HG03342 (cell line): ENCODE results near the gene MFSD11.
"Not testable (repeated sequence)": the region's sequence is repeated elsewhere in the genome, so short reads cannot be mapped to it uniquely, and the experiment has no call there.

Experiments
- ATAC-seq: cut with Tn5 transposase; IDR thresholded peaks from one replicate; pipeline ENCODE4 v1.9.1; 2021; ENCODE audit warnings: mild to moderate bottlenecking, moderate library complexity; ENCODE audit not compliant: unreplicated experiment

Gene MFSD11

DNA sequence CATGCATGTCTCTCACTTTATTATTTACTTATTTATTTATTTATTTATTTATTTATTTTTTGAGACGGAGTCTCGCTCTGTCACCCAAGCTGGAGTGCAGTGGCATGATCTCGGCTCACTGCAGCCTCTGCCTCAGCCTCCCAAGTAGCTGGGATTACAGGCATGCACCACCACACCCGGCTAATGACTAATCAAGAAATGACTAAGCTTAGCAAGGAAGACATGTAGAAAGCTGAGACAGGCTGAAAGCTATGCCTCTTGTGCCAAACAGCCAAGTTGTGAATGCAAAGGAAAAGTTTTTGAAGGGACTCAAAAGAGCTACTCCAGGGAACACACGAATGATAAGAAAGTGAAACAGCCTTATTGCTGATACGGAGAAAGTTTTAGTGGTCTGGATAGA lies 7.9 kb downstream of the MFSD11 start:
- ATAC-seq: not testable (repeated sequence)

DNA sequence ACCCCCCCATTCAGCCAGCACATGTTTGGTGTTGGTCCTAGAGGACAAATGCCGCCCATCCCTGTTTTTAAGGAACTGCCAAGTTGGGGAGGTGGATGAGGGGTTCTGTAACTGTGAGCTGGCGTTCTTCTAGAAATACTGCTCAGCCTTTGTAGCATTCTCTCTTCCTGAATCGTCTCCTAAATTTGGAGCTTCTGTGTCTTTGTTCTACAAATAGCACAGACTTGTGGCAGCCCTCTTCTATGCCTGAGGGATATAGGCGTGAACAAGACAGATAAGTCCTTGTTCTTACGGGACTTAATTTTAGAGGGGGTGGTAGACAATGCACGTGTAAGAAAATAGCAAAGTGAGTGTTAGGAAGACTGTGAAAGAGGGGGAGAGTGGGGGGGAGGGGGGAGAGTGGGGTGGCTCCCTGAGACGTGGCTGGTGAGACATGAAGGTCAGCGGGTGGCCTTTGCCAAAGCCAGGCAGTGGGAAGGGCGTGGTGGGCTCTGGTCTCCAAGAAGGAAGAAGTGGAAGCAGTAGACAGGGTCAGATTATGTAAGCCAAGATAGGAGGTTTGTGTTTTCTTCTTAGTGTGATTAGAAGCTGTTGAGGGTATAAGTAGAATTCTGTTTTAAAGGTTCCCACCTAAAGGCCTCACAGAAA lies 9.9 kb downstream of the MFSD11 start:
- no peak for ATAC-seq

DNA sequence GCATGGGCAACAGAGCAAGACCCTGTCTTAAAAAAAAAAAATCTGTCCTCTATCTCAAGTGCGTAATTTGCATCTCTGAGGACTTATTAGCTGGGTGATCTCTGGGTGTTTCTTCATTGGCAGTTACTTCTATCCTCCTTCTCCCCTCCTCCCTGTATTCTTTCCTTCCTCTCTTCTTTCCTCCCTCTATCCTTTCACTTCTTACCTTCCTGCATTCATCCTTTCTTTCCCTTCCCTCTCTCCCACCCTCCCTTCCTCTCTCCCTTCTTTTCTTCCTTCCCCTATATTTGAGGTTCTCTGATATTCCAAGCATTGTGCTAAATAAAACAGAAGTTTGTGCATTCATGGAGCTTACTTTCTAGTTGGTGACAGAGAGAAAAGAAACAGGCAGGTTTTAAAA lies 10.7 kb downstream of the MFSD11 start:
- ATAC-seq: no peak

DNA sequence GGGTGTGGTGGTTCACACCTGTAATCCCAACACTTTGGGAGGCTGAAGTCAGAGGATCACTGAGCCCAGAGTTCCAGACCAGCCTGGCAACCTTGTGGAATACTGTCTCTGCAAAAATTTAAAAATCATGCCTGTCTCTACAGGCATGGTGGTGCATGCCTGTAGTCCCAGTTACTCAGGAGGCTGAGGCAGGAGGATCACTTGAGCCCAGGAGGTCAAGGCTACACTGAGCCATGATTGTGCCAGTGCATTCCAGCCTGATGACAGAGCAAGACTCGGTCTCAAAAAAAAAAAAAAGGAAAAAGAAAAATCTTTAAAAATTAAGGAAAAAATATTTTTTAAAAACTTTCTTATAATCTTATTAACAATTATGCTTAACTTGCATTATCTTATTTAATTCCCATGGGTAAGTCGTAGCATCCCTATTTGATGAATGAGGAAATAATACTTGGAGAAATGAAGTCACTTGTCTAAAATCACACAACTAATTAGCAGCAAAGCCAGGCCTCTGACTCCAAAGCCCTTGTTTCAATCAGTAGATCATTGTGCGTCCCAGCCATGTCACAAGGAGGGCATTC lies 13.6 kb downstream of the MFSD11 start:
- ATAC-seq: no peak

DNA sequence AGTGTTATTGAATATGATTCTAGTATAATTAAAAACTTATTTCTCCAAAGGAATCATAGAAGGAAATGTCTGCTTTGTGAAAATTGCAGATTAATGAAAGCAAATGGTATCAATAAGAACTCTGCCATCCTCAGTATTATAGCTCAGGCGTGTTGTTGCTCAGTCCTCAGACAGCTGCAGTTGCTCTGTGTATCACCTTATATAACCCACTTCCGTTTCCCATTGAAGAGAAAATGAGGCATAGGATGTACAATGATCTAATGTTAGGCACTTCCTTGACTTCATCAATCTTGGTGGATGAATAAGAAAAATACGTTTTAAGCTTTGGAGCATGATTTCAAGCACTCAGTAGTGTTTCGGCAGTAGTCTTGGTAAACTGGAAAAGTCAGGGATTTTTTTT lies 14.1 kb downstream of the MFSD11 start:
- no peak for ATAC-seq

DNA sequence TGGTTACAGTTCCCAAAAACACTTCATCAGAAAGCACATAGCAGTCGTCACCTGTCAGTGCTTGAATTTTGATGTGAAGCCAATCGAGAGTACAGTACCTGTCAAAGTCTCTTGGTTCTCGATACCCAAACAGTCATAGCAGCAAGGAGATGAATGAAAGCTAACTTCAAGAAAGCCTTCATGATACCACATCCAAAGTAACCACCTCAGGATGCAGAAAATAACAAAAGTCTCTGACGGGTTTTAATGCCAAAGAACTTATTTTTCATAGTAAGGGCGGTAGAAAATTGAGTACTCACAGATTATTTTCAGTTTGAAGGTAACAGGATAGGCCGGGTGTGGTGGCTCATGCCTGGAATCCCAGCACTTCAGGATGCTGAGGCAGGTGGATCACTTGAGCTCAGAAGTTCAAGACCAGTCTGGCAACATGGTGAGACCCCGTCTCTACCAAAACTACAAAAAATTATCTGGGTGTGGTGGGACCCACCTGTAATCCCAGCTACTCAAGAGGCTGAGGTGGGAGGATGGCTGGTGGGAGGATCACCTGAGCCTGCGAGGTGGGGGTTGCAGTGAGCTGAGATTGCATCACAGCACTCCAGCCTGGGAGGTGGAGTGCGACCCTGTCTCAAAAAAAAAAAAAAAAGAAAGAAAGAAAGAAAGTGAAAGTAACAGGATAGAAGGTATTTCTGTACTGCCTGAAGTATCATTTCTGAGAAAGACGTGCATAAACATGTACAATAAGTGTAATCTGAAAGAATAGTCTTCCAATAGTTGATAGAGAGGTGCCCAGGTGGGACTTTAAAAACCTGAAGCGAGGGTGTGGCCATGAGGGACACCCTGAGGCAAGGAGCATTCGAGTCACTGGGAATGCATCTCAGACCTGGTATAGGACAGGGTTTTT lies 15.4 kb downstream of the MFSD11 start:
- ATAC-seq: no peak

DNA sequence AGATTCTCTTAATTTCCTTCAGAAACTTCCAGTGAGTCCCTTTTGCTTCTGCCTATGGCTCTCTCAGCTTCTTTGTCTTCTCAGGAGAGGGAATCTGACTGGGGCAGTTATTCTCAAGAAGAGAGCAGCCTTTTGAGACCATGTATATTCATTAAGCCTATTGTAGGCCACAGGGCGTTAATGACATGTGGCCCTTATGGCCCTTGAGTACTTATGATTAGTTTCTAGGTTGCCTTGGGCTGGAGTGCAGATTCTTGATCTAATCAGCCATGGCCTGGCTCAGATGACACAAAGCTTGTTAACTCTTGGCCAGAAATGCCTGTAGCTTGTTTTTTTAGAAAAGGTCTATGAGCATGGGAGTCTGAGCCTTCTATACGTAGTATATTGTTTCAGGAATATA lies 17.4 kb downstream of the MFSD11 start:
- no peak for ATAC-seq

DNA sequence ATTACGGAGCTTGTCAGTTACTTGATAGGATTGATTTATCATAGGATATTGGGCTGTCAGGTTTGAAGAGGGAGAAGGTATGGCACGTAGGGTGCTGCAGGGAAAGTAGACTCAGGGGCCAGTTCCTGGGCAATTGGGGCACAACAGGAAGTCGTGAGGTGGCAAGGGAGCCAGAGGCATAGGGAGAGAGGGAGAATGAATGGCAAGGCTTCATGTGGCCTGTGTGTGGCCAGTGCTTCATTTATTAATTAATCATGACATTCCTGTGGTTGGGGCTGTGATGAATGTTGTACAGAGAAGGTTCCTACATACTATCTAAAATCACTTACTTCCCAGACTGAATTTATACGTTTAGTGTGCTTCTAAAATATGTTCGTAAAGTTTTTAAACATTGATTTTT lies 19.3 kb downstream of the MFSD11 start:
- ATAC-seq: no peak

DNA sequence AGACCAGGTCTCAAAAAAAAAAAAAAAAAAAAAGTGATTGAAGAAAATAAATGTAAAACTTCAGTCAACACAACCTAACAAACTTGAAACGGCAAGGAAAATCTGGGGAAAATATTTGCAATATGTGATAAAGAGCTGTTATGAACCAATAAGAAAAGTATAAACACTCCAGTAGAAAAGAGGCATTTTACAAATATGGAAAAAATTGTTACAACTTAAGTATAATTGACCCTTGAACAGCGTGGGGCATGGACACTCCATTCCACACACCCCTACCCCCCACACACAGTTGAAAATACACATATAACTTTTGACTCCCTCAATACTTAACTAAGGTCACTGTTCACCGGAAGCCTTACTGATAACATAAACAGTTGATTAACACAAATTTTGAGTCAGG lies 20.7 kb downstream of the MFSD11 start:
- ATAC-seq: no peak

DNA sequence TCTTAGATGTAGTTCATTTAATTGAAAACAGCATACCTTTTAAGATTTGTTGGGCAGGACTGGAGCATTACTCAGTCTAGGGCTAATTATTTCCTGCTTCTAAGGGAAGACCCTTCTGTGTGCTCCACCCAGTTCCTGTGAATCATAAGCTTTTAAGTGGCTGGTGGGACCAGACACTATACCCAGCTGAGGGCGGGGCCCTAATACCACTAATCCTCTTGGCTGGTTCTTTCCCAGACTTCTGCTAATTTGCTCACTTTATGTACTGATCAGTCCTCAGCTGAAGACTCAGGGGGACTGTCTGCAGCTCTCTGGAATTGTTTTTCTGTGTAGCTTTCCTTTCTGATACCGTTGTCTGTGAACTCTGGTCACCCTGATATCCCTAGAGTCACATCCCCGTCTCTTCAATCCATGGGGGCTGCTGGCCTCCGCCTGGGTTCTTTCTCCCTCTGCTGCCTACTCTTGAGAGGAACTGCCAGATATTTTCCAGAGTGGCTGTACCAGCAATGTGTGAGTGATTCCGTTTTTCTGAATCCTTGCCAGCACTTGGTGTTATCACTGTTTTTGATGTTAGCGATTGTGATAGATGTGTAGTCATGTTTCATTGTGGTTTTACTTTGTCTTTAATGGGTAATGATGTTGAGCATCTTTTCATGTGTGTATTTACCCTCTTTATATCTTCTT lies 35.1 kb downstream of the MFSD11 start:
- no peak for ATAC-seq

DNA sequence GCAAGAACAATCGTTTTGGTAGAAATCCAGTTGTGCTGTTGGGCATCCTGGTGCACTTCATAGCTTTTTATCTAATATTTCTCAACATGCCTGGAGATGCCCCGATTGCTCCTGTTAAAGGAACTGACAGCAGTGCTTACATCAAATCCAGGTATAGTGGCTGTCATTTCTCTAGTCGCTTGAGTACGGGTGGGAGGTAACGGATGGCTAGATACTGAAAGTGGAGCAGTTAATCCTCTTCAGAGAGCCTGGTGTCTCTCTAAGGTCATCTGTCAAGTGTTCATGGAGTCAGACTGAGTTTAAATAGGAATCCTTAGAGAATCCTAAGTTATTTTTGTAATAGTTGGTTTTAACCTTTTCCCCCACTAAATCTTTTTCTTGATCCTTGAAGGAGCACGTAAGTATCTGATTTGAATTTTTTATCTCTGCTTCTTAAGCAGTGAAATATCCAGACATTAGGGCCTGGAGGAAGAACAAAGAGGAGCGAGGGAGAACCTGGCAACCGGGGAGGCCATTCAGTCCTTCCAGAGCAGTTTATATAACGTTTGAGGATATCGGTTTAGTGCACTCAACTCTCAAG lies 37.2 kb downstream of the MFSD11 start:
- no peak for ATAC-seq

DNA sequence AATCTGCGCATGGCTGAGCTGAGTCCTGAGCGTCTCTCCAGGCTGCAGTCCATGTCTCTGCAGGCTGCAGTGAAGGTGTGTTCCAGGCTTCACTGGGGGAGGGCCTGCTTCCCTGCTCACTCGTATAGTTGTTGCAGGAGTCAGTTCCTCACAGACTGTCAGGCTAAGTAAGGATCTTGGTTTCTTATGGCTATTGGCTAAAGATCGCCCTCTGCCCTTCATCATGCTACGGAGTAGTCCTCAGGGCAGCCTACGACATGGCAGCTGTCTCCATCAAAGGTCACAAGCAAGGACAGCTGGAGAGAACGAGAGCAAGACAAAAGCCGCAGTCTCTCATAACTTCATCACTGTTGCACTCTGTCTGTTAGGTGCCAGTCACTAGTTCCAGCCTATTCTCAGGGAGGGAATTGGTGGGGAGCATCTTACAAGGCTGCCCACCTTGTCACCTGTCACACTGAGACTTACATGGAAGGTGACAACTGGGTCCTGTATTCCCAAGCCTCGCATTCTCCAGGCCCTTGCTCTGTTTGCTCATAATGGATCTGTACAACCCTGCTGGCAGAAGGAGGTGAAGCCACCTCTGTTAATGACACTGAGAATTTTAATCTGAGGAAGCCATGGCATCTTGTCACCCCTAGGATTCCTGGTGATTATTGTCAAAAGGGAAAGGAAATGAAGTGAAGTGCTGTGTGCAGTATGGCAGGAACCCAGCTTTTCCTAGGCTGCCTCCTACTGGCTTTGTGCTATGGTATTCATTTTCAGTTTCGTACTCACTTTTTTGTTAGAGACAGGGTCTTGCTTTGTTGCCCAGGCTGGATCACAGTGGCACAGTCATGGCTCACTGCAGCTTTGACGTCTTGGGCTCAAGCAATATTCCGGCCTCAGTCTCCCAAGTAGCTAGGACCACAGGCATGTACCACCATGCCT lies 43.4 kb downstream of the MFSD11 start:
- no peak for ATAC-seq

DNA sequence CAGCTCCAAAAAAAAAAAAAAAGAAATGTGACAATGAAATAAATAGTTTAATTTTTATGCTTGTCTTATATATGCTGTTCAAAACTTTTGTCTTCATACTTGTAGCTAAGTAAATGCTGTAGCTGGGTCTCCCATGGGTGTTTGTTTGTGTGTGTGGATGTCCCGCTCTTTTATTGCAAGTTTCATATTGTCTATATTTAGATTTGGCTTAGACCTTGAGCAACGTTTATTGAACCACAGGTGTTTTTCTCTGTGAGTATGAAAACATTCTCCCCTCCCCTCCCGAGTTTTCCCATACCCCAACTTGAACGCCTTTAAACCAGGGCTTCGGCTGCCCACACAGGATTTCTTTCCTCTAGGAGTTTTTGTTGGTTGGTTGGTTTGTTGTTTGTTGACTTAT lies 45.2 kb downstream of the MFSD11 start:
- ATAC-seq: no peak

DNA sequence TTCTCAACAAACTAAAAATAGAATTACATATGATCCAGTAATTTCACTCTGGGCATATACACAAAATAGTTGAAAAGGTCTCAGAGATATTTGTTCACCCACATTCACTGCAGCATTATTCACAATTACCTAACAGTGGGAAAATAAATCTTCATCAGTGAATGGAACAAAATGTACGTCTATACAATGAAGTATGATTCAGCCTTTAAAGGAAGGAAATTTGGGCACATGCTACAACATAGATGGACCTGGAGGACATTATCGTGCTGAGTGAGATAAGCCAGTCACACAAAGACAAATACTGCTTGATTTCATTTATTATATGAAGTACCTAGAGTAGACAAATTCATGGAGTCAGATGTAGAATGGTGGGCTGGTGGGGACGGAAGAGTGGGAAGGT lies 47.0 kb downstream of the MFSD11 start:
- ATAC-seq: no peak

DNA sequence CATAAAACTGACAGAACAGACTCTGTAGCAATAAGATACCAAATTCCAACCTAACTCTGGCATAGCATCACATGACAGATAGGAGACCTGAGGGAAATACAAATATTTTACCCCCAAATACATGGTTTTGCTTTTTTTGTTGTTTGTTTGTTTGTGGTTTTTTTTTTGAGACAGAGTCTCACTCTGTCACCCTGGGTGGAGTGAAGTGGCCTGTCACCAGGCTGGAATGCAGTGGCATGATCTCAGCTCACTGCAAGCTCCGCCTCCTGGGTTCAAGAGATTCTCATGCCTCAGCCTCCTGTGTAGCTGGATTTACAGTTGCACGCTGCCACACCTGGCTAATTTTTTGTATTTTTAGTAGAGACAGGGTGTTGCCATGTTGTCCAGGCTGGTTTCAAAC lies 49.9 kb downstream of the MFSD11 start:
- not testable (repeated sequence) for ATAC-seq

DNA sequence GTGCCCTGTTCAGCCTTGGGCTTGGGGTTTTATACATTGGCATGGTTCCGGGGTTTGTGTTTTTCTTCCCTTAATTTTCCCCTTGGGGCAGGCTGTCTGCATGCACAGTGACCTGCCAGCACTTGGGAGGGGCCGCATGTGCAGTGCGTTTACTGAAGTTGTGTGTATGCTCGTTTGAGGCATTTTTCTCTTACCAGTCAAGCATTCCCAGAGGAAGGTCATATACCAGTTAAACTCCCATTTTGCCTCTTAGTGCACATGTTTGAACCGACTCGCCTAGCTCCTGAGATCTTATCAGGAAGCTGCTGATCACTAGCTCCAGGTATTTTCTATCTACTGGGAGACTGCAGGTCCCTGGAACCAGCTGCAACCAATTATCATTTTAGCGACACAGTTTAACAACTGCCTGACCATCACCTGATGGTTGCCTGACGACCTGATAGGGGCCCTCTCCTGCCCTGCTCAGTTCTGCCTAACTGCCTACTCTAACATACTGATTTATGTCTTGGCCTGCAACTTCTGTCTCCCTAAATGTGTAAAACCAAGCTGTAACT lies 51.4 kb downstream of the MFSD11 start:
- no peak for ATAC-seq

DNA sequence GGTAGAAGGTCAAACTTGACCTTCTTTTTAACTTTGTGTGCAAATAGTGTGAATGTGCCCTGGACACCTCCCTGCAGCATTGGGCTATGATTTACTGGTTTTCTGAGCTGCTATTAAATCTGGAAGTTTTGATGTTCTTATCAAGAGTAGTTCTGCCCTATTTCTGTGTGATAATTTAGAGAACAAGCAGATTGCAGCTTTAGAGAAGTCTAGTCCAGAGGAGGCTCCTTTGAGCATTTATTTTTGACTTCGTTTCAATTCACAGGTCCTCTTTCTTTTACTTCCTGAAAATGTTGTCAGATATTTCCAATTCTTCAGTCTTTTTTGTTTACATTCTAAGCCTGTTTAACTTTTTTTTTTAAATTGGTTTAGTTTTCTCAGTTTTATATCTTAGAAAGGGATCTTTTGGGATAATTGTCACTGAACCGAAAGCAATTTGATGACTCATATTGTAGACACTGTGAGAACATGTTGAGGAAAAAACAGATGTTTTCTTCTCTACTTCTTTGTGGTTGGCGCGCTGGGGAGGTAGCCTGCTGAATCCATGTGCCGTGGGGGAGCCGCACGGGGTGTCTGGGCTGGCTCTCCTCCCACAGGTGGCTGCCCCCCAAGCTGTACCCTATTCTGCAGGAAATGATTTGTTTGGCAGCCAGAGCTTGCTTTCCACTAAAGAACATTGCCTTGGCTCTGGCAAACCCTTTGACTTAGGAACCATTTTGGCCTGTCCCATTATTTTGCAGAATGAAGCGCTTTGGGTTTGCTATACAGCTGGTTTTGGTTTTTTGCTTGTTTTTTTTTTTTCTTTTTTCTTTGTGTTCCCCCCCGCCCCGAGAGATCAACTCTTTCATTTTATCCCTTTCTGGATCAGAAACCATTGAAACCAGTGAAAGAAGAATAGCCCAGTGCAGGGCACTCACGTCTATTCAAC lies 53.4 kb downstream of the MFSD11 start:
- ATAC-seq: peak; percentile 71

DNA sequence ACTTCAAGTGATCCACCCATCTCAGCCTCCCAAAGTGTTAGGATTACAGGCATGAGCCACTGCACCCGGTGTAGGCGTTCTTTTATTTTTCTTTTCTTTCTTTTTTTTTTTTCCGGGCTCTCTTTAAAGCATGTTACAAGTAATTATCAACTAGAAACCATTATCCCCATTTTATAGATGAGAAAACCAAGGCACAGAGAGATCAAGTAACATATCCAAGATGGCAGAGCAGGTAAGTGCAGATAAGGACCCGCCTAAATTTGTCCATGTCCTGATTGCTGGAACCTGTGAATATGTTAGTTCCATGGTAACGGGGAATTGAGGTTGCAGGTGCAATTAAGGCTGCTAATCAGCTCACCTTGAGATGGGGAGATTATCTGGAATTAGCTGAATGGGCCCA lies 54.4 kb downstream of the MFSD11 start:
- ATAC-seq: no peak

DNA sequence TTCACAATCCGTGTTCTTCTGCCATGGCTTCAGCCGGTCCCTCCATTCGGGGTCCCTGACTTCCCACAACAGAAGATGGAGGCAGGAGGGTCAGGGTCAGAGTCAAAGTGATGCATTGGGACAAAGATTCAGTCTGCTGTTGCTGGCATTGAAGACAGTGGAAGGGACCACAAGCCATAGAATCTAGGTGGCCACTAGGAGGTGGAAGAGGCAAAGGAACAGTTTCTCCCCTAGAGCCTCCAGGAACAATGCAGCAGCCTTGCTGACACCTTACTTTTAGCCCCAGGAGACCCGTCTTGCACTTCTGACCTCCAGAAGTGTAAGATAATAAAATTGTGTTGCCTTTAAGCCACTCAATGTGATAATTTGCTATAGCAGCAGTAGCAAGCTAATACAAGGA lies 55.9 kb downstream of the MFSD11 start:
- no peak for ATAC-seq
